ENCODE measurements around the gene SPPL2B.

GRCh38 chr19:2309734-2310362, 18.6 kb upstream of the SPPL2B start:
- TF ChIP-seq CTCF (IDR thresholded peaks at IDR 0.05; ENCODE audit: low read length) (no peak), EZH2 (optimal IDR thresholded peaks at IDR 0.05; ENCODE audit: low read depth, low read length) (no peak)

Measured in MM.1S (cell line).